Naive B cell (primary cell): Measurements from ENCODE around the gene ZNF670. TPM values are rescaled to one million over a fixed set of nuclear protein-coding genes. Genes with fewer than 3 reads are reported as not detected.
"Not testable (repeated sequence)": the region's sequence is repeated elsewhere in the genome, so short reads cannot be mapped to it uniquely, and the experiment has no call there.

Source experiments
- ATAC-seq, 2 donors: fragments of 150-1000 bp; cut with Tn5 transposase; 2 replicates each; pipeline ENCODE4 v1.10.0; 2021; ENCODE audit warnings: low read depth in 2 of 2, mild to moderate bottlenecking in 2 of 2, moderate library complexity in 2 of 2
- DNase-seq: peaks from one replicate; pipeline ENCODE4 v3.0.0; 2022
- H3K27ac Mint-ChIP-seq, 6 donors: one replicate each; pipeline ENCODE4 v1.8.0; 2020 to 2022; ENCODE audit warnings: mild to moderate bottlenecking in 6 of 6, mixed read lengths in 6 of 6, moderate library complexity in 5 of 6, inconsistent platforms in 2 of 6
- H3K27me3 Mint-ChIP-seq, 3 donors: one replicate each; pipeline ENCODE4 v1.8.0; 2021 to 2022; ENCODE audit warnings: mixed read lengths in 3 of 3, mild to moderate bottlenecking in 1 of 3
- H3K36me3 Mint-ChIP-seq, 2 donors: one replicate each; pipeline ENCODE4 v1.8.0; 2020 to 2022; ENCODE audit warnings: mixed read lengths in 2 of 2, inconsistent platforms in 1 of 2, mild to moderate bottlenecking in 1 of 2
- H3K4me1 Mint-ChIP-seq, 3 donors: one replicate each; pipeline ENCODE4 v1.8.0; 2020 to 2022; ENCODE audit warnings: mixed read lengths in 3 of 3, inconsistent platforms in 1 of 3, mild to moderate bottlenecking in 1 of 3, moderate library complexity in 1 of 3
- H3K4me3 Mint-ChIP-seq, 8 donors: one replicate each; pipeline ENCODE4 v1.8.0; 2020 to 2022; ENCODE audit warnings: mild to moderate bottlenecking in 8 of 8, mixed read lengths in 8 of 8, moderate library complexity in 8 of 8, inconsistent platforms in 2 of 8
- H3K9me3 Mint-ChIP-seq, 7 donors: one replicate each; pipeline ENCODE4 v1.8.0; 2020 to 2022; ENCODE audit warnings: mixed read lengths in 7 of 7, mild to moderate bottlenecking in 5 of 7, inconsistent platforms in 2 of 7, moderate library complexity in 1 of 7
- polyA plus RNA-seq, 6 donors: library from polyadenylated mRNA; unstranded; fragments of 300-500 nt; fragmentation: Illumina TruSeq; gene quantifications; one replicate each; pipeline ENCODE4 v1.2.3, GENCODE V29; 2021; ENCODE audit warnings: low read depth in 6 of 6

Gene ZNF670
- 1 to 10 TPM; 1.8 to 5.0 (median 3.7) TPM for polyA plus RNA-seq

DNA sequence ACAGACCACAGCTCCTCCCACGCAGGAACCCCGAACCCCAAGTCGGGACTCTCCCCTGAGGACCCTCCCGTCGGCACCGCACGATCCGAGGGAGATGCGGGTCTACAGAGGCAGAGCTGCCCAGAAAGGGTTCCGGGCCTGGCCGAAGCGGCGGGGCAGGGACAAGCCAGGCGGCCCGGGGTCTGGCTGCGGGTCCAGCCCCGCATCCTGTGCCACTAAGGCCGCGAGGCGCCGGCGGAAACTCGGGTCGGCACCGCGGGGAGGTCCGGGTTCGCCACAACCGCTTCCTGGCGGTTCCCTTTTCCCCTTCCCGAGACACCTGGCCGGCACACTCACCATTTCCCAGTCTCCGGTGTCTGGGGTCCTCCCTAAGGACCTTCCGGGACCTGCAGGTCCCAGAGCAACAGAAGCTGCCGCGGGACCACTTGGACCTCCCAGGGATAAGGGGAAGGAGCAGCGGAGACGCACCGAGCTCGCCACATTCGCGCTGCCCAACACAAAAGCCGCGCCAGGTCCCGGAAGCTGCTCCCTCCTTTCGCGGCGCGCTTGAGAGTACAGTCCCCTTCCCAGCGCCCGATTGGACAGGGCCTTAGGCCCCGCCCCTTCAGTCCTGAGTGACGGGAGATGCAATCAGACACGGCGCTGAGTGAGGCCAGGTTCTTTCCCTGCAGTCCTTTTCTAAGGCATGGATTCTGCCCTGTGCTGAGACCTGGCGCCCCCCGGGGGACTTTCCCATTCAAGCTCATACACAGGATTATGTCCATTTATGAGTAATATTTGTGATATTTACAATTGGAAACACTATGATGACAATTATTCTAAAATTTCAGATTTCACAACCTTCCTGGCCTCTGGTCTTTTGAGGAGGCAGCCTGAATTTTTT lies at the start of gene ZNF670:
Gene ZNF670, minus strand, starts transcription at position 554 of the 883 bp plus-strand sequence. Its CDS starts 215 bp downstream, at position 339.
- peak within 1 kb of the TSS; percentile 95 to 98 (median 96) for H3K4me3 Mint-ChIP-seq
- H3K9me3 Mint-ChIP-seq: peaks cover 0 to 5% (median 0%) of the 10 kb centered on the region in 7 donors
- H3K36me3 Mint-ChIP-seq: peaks cover 0 to 5% of the 10 kb centered on the region in 2 donors
- peak; percentile 77 for DNase-seq
- H3K4me1 Mint-ChIP-seq: peaks cover 32 to 39% (median 37%) of the 10 kb centered on the region in 3 donors
- peaks cover 0 to 9% (median 8%) of the 10 kb centered on the region in 3 donors for H3K27me3 Mint-ChIP-seq
- peak; percentile 90 to 91 for ATAC-seq
- peak within 1 kb of the TSS; percentile 65 to 96 (median 92) for H3K27ac Mint-ChIP-seq

GRCh38 chr1:247127519-247128282 lies 49.1 kb upstream of the ZNF670 start:
- not testable (repeated sequence) for H3K36me3 Mint-ChIP-seq, H3K27me3 Mint-ChIP-seq, ATAC-seq, DNase-seq
- peaks cover under 1 to 20% (median 12%) of the 10 kb centered on the region in 7 donors for H3K9me3 Mint-ChIP-seq
- peak overlapping the region; percentile 29 to 95 (median 71) for H3K27ac Mint-ChIP-seq
- peaks cover 7 to 16% (median 16%) of the 10 kb centered on the region in 3 donors for H3K4me1 Mint-ChIP-seq
- H3K4me3 Mint-ChIP-seq: peak overlapping the region; percentile 81 to 99 (median 92)

DNA sequence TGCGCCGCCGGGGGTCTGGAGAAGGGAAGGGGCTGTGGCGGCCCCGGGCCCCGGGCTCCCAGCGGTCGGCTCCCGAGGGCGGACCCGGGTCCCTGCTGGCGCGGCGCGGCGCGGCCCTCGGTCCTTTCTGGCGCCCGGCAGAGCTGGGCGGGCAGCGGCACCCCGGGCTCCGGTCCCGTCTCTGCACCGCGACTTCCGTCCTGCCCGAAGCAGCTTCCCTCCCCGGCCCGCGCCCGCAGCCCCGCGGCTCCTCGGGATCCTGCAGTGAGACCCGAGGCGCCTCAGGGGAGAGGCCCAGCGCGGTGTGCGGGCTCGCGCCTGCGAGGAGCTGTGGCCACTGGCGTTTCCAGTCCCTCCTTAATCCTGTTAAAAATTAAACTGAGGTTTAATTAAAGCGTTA lies 48.0 kb upstream of the ZNF670 start:
- H3K9me3 Mint-ChIP-seq: peaks cover 0 to 12% (median 7%) of the 10 kb centered on the region in 7 donors
- not testable (repeated sequence) for H3K4me3 Mint-ChIP-seq, H3K36me3 Mint-ChIP-seq, H3K27me3 Mint-ChIP-seq, DNase-seq, H3K27ac Mint-ChIP-seq
- peaks cover 7 to 13% (median 11%) of the 10 kb centered on the region in 3 donors for H3K4me1 Mint-ChIP-seq
- ATAC-seq: peak; percentile 49 to 51

DNA sequence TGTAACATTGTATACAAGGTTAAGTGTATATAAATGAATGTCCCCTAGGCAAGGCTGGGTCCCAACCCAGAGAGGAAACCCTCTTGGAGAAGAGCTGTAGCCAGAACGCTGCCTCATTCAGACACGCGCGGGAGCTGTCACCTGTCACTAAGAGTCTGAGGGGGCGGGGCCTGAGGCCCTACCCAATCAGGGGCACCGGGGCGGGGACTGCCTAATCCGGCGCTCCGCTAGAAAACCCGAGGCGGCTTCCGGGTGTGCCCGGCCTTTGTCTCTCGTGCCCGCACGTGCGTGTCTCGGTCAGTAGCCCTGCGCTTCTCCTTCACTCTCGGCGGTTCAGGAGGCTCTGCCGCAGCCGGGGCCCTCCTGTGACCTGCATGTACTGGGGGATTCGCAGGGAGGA lies 47.6 kb upstream of the ZNF670 start:
- not testable (repeated sequence) for H3K27ac Mint-ChIP-seq, H3K27me3 Mint-ChIP-seq, DNase-seq, H3K4me3 Mint-ChIP-seq, H3K36me3 Mint-ChIP-seq
- Mint-ChIP-seq H3K9me3 (peaks cover 0 to 12% (median 7%) of the 10 kb centered on the region in 7 donors), H3K4me1 (peaks cover 7 to 13% (median 11%) of the 10 kb centered on the region in 3 donors)
- peak; percentile 97 for ATAC-seq

GRCh38 chr1:247121382-247121781 lies 42.8 kb upstream of the ZNF670 start:
- no peak overlapping the region for H3K27ac Mint-ChIP-seq

GRCh38 chr1:247120408-247120668 lies 41.7 kb upstream of the ZNF670 start:
- not testable (repeated sequence) for H3K9me3 Mint-ChIP-seq, ATAC-seq, H3K4me3 Mint-ChIP-seq

More at GRCh38 chr1:247121382-247121781, 42.8 kb upstream of the ZNF670 start:
- Mint-ChIP-seq H3K4me3 (peak overlapping the region in 1 of 8 donors; percentile 26), H3K9me3 (peaks cover 0 to 5% (median 2%) of the 10 kb centered on the region in 7 donors), H3K4me1 (no peaks in the 10 kb centered on the region), H3K27me3 (no peaks in the 10 kb centered on the region), H3K36me3 (no peaks in the 10 kb centered on the region)
- ATAC-seq: no peak
- no peak for DNase-seq

DNA sequence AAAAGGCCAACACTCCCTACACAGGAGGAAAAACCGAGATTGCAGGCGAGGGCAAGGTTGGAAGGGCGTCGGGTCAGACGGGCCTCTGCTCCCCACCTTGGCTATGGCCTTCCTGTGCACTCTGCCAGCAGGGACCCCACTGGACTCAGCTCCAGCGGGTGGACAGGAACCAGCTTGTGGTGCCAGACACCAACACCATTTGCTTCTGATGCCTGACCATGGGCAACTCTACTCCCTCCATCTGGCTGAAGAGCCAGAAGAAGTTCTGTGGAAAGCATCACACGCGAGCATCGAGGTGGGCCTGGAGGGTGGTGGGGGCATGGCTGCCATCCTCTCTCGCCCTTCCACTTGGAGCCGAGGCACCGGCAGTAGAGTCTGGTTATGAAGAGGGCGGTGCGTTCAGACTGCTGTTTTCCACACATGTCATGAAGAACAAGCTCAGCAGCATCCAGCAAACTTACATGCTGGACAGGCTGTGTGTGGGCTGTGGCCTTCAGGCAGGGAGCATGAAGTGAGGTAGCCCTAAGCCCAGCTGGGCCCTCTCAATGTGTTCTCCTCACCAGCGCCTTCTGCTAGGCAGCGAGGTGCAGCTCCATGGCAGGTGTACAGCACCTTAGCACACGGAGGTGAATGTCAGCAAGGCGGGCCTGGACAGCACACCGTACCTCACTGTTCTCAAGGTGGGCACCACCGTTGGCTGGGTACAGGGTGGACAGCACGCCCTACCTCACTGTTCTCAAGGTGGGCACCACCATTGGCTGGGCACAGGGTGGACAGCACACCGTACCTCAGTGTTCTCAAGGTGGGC lies 41.2 kb upstream of the ZNF670 start:
- H3K4me3 Mint-ChIP-seq: no peak overlapping the region
- no peak for DNase-seq
- ATAC-seq: no peak
- H3K27ac Mint-ChIP-seq: no peak overlapping the region
- peaks cover 0 to 5% (median 2%) of the 10 kb centered on the region in 7 donors for H3K9me3 Mint-ChIP-seq
- no peaks in the 10 kb centered on the region for H3K27me3 Mint-ChIP-seq
- peaks cover 0 to 4% (median 0%) of the 10 kb centered on the region in 3 donors for H3K4me1 Mint-ChIP-seq
- H3K36me3 Mint-ChIP-seq: no peaks in the 10 kb centered on the region

More at GRCh38 chr1:247120408-247120668, 41.7 kb upstream of the ZNF670 start:
- H3K27ac Mint-ChIP-seq, H3K36me3 Mint-ChIP-seq, DNase-seq, H3K27me3 Mint-ChIP-seq, H3K4me1 Mint-ChIP-seq: not testable (repeated sequence)

- H3K36me3 Mint-ChIP-seq: no peaks in the 10 kb centered on the region
- peaks cover 0 to 5% (median 2%) of the 10 kb centered on the region in 7 donors for H3K9me3 Mint-ChIP-seq
- peak; percentile 20 to 37 for ATAC-seq
- peak; percentile 26 for DNase-seq
- no peak overlapping the region for H3K27ac Mint-ChIP-seq
- no peaks in the 10 kb centered on the region for H3K27me3 Mint-ChIP-seq
- peaks cover 0 to 5% (median 0%) of the 10 kb centered on the region in 3 donors for H3K4me1 Mint-ChIP-seq
- H3K4me3 Mint-ChIP-seq: no peak overlapping the region
Measured at GRCh38 chr1:247118946-247119446, 40.4 kb upstream of the ZNF670 start.

DNA sequence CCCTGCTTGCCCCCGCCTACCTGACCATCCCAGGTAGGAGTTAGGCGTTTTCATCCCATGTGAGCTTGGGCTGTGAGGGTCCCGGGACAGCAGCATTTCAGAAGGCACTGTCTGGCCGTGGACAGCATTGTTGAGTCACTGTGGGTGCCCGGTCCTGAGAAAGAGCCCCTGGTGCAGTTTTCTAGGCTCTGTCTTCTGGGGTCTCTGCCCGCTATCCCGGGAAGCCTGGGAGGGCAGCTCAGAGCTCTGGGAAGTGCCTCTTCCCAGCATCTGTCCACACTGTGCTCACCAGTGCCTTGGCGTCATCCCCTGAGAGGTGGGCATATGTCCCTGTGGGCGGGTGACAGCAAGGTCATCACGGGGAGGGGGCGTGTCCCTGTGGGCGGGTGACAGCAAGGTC lies 36.9 kb upstream of the ZNF670 start:
- Mint-ChIP-seq H3K4me1 (peaks cover 6 to 10% (median 9%) of the 10 kb centered on the region in 3 donors), H3K4me3 (no peak overlapping the region), H3K27ac (no peak overlapping the region), H3K36me3 (peaks cover 0 to 6% of the 10 kb centered on the region in 2 donors), H3K27me3 (peaks cover 15 to 18% (median 17%) of the 10 kb centered on the region in 3 donors), H3K9me3 (peaks cover 0 to 4% (median 0%) of the 10 kb centered on the region in 7 donors)
- ATAC-seq (no peak), DNase-seq (no peak)

DNA sequence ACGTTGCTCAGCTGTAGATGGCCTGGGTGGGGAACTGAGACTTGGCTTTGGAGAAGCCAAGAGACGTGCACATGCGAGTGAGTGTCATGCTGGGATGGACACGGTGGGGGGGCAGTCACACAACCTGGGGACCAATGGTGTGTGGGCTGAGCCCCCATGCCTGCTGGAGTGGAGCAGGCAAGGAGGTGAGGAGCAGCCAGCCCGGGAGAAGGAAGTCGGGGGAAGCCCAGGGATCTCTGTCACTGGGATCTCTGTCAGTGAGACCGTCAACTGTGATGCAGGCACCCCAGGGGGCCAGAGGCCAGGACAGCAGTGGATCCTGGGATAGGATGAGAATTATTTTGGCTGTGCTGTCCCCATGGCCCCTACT lies 36.5 kb upstream of the ZNF670 start:
- Mint-ChIP-seq H3K4me1 (peaks cover 7 to 11% (median 9%) of the 10 kb centered on the region in 3 donors), H3K9me3 (peaks cover 0 to 4% (median 0%) of the 10 kb centered on the region in 7 donors), H3K36me3 (peaks cover 0 to 8% of the 10 kb centered on the region in 2 donors), H3K27ac (no peak overlapping the region), H3K4me3 (peak overlapping the region in 2 of 8 donors; percentile 12 to 76), H3K27me3 (peaks cover 16 to 20% (median 19%) of the 10 kb centered on the region in 3 donors)
- no peak for DNase-seq
- no peak for ATAC-seq

GRCh38 chr1:247114351-247115140 lies 35.9 kb upstream of the ZNF670 start:
- Mint-ChIP-seq H3K27ac (no peak overlapping the region), H3K4me3 (peak overlapping the region in 3 of 8 donors; percentile 12 to 76 (median 71)), H3K27me3 (peaks cover 21 to 26% (median 25%) of the 10 kb centered on the region in 3 donors), H3K9me3 (peaks cover 0 to 4% (median 0%) of the 10 kb centered on the region in 7 donors), H3K36me3 (peaks cover 0 to 14% of the 10 kb centered on the region in 2 donors), H3K4me1 (peaks cover 7 to 13% (median 11%) of the 10 kb centered on the region in 3 donors)
- DNase-seq (no peak), ATAC-seq (no peak)

GRCh38 chr1:247113733-247114271 lies 35.2 kb upstream of the ZNF670 start:
- peaks cover 28 to 32% (median 31%) of the 10 kb centered on the region in 3 donors for H3K27me3 Mint-ChIP-seq
- no peak for DNase-seq
- no peak for ATAC-seq
- H3K9me3 Mint-ChIP-seq: peaks cover 0 to 4% (median 0%) of the 10 kb centered on the region in 7 donors
- H3K27ac Mint-ChIP-seq: peak overlapping the region in 1 of 6 donors; percentile 47
- peaks cover 7 to 13% (median 11%) of the 10 kb centered on the region in 3 donors for H3K4me1 Mint-ChIP-seq
- H3K4me3 Mint-ChIP-seq: peak overlapping the region in 3 of 8 donors; percentile 53 to 71 (median 71)
- peaks cover 0 to 15% of the 10 kb centered on the region in 2 donors for H3K36me3 Mint-ChIP-seq
